Activated CD8-positive, alpha-beta T cell treated with anti-CD3 and anti-CD28 coated beads for 36 hours (primary cell): ENCODE measurements around the gene RET. TPM values are rescaled to one million over a fixed set of nuclear protein-coding genes. Genes with fewer than 3 reads are reported as not detected.

Experiments used
- ATAC-seq: fragments of 200-7000 bp; cut with Tn5 transposase; one replicate; pipeline ENCODE4 v1.10.0; 2021; ENCODE audit warnings: mild to moderate bottlenecking, moderate library complexity
- CTCF ChIA-PET: fragments of 350-600 bp; sonication (Branson Sonifier 250); formaldehyde crosslinking; loops from one replicate; lab custom pipeline; 2021; ENCODE audit warnings: antibody characterized with exemption; lab: Charles Lee
- POLR2A ChIA-PET: fragments of 350-600 bp; sonication (Branson Sonifier 250); formaldehyde crosslinking; loops from one replicate; lab custom pipeline; 2021; ENCODE audit warnings: antibody characterized with exemption; lab: Charles Lee
- DNase-seq: peaks from one replicate; pipeline ENCODE4 v3.0.0-alpha.2; 2020
- H3K27ac Mint-ChIP-seq: one replicate; pipeline ENCODE4 v1.8.0; 2021; ENCODE audit warnings: mild to moderate bottlenecking, mixed read lengths
- H3K27me3 Mint-ChIP-seq: one replicate; pipeline ENCODE4 v1.8.0; 2021; ENCODE audit warnings: mixed read lengths
- H3K36me3 Mint-ChIP-seq: one replicate; pipeline ENCODE4 v1.8.0; 2021; ENCODE audit warnings: low read depth, mixed read lengths
- H3K4me1 Mint-ChIP-seq: one replicate; pipeline ENCODE4 v1.8.0; 2021; ENCODE audit warnings: low read depth, mixed read lengths
- H3K4me3 Mint-ChIP-seq: one replicate; pipeline ENCODE4 v1.8.0; 2021; ENCODE audit warnings: mild to moderate bottlenecking, moderate library complexity, mixed read lengths
- H3K9me3 Mint-ChIP-seq: one replicate; pipeline ENCODE4 v1.8.0; 2021; ENCODE audit warnings: mixed read lengths
- CTCF ChIP-seq: fragments of 200-600 bp; IDR thresholded peaks from one replicate; pipeline ENCODE4 v1.8.0; 2022; ENCODE audit warnings: antibody characterized with exemption, mild to moderate bottlenecking
- intact Hi-C: fragments of 100-400 bp; cut with micrococcal nuclease; formaldehyde crosslinking; loops from one replicate; pipeline ENCODE4 v1.10.0; 2022
- total RNA-seq, 2 experiments: library from RNA; stranded (reverse); gene quantifications; one replicate each; pipeline ENCODE4 v1.2.3, GENCODE V29; 2021

RET gene
- total RNA-seq, 2 experiments from 2014 or later: 0.13 to 0.47 TPM

GRCh38 chr10:43076311-43076875, 476 bp upstream of the RET start:
- no peak for DNase-seq
- ChIA-PET CTCF (interaction anchor here (1.9 kb wide), 1 partner anchor 29 kb away, joined by 5 read pairs; no protein-coding TSS in a partner anchor), POLR2A (interaction anchor here (1.2 kb wide), 1 partner anchor 211 kb away, joined by 3 read pairs; no protein-coding TSS in a partner anchor)
- Mint-ChIP-seq H3K4me1 (peaks cover 4% of the 10 kb centered on the region), H3K27ac (no peak overlapping the region), H3K9me3 (no peaks in the 10 kb centered on the region), H3K27me3 (peaks cover 30% of the 10 kb centered on the region), H3K36me3 (no peaks in the 10 kb centered on the region), H3K4me3 (no peak overlapping the region)
- no peak for ATAC-seq
- no peak for TF ChIP-seq CTCF
- intact Hi-C loops: no loop called here

GRCh38 chr10:43077421-43078171, 727 bp downstream of the RET start:
- intact Hi-C loops: no loop called here
- Mint-ChIP-seq H3K27ac (no peak overlapping the region), H3K4me1 (peaks cover 4% of the 10 kb centered on the region), H3K4me3 (no peak overlapping the region), H3K36me3 (no peaks in the 10 kb centered on the region), H3K9me3 (no peaks in the 10 kb centered on the region), H3K27me3 (peaks cover 30% of the 10 kb centered on the region)
- no peak for DNase-seq
- no peak for ATAC-seq
- CTCF ChIA-PET: no interaction called here
- TF ChIP-seq CTCF: no peak
- POLR2A ChIA-PET: no interaction called here

- Mint-ChIP-seq H3K27ac (no peak overlapping the region), H3K4me3 (no peak overlapping the region)
Measured at GRCh38 chr10:43078175-43078985, 1.5 kb downstream of the RET start.

GRCh38 chr10:43078986-43079273, 2.1 kb downstream of the RET start:
- POLR2A ChIA-PET: no interaction called here

More at GRCh38 chr10:43078175-43078985, 1.5 kb downstream of the RET start:
- intact Hi-C loops: no loop called here
- ATAC-seq: no peak
- Mint-ChIP-seq H3K4me1 (peaks cover 4% of the 10 kb centered on the region), H3K27me3 (peaks cover 30% of the 10 kb centered on the region), H3K9me3 (no peaks in the 10 kb centered on the region), H3K36me3 (no peaks in the 10 kb centered on the region)
- POLR2A ChIA-PET: no interaction called here
- no peak for DNase-seq
- CTCF ChIA-PET: interaction anchor here (0.7 to 1.1 kb wide), 2 partner anchors 17 to 211 kb away, joined by 3 read pairs; no protein-coding TSS in a partner anchor
- no peak for TF ChIP-seq CTCF

More at GRCh38 chr10:43078986-43079273, 2.1 kb downstream of the RET start:
- ATAC-seq (no peak), DNase-seq (peak; percentile 47)
- peaks cover 4% of the 10 kb centered on the region for H3K4me1 Mint-ChIP-seq
- peaks cover 30% of the 10 kb centered on the region for H3K27me3 Mint-ChIP-seq
- CTCF ChIA-PET: interaction anchor here (0.7 to 1.1 kb wide), 2 partner anchors 16 to 212 kb away, joined by 3 read pairs; no protein-coding TSS in a partner anchor
- H3K4me3 Mint-ChIP-seq: no peak overlapping the region
- H3K36me3 Mint-ChIP-seq: no peaks in the 10 kb centered on the region
- no peak overlapping the region for H3K27ac Mint-ChIP-seq
- peak; percentile 48 for TF ChIP-seq CTCF
- intact Hi-C loops: no loop called here
- H3K9me3 Mint-ChIP-seq: no peaks in the 10 kb centered on the region
